Stimulated activated CD4-positive, alpha-beta T cell treated with anti-CD3 and anti-CD28 coated beads, Interleukin-4, amount 100 ng/mL, for 4 hours (primary cell): ENCODE measurements around the gene COL8A1.
"Not testable (repeated sequence)": the region's sequence is repeated elsewhere in the genome, so short reads cannot be mapped to it uniquely, and the experiment has no call there.

Source experiments
- DNase-seq, 2 experiments: peaks; one replicate each; pipeline ENCODE4 v3.0.0-alpha.2; 2020

COL8A1 gene

GRCh38 chr3:99638167-99638948 lies at the start of gene COL8A1:
Gene COL8A1, plus strand, starts transcription at chr3:99638594. Its CDS starts 152,089 bp downstream, at chr3:99790683.
- no peak for DNase-seq

GRCh38 chr3:99589168-99589567 lies 49.2 kb upstream of the COL8A1 start:
- not testable (repeated sequence) for DNase-seq

- DNase-seq: no peak
Measured at GRCh38 chr3:99599894-99600293, 38.5 kb upstream of the COL8A1 start.

- no peak for DNase-seq
Measured at GRCh38 chr3:99601515-99601914, 36.9 kb upstream of the COL8A1 start.

- no peak for DNase-seq
Measured at GRCh38 chr3:99602183-99602582, 36.2 kb upstream of the COL8A1 start.

- DNase-seq: no peak
Measured at GRCh38 chr3:99607151-99607550, 31.2 kb upstream of the COL8A1 start.

GRCh38 chr3:99614768-99615167 lies 23.6 kb upstream of the COL8A1 start:
- no peak for DNase-seq

GRCh38 chr3:99620077-99620767 lies 18.2 kb upstream of the COL8A1 start:
- no peak for DNase-seq

GRCh38 chr3:99620976-99621375 lies 17.4 kb upstream of the COL8A1 start:
- no peak for DNase-seq

GRCh38 chr3:99624496-99625236 lies 13.7 kb upstream of the COL8A1 start:
- no peak for DNase-seq

GRCh38 chr3:99625237-99625622 lies 13.2 kb upstream of the COL8A1 start:
- no peak for DNase-seq

- DNase-seq: no peak
Measured at GRCh38 chr3:99625643-99626416, 12.6 kb upstream of the COL8A1 start.

- no peak for DNase-seq
Measured at GRCh38 chr3:99626417-99626788, 12.0 kb upstream of the COL8A1 start.

- DNase-seq: no peak
Measured at GRCh38 chr3:99627062-99627826, 11.2 kb upstream of the COL8A1 start.

GRCh38 chr3:99630815-99631214 lies 7.6 kb upstream of the COL8A1 start:
- DNase-seq: no peak

GRCh38 chr3:99633887-99634558 lies 4.4 kb upstream of the COL8A1 start:
- DNase-seq: no peak

GRCh38 chr3:99634881-99635280 lies 3.5 kb upstream of the COL8A1 start:
- DNase-seq: no peak

- DNase-seq: no peak
Measured at GRCh38 chr3:99635348-99635747, 3.0 kb upstream of the COL8A1 start.

- DNase-seq: no peak
Measured at GRCh38 chr3:99637016-99637367, 1.4 kb upstream of the COL8A1 start.

- no peak for DNase-seq
Measured at GRCh38 chr3:99637368-99638111, 854 bp upstream of the COL8A1 start.

GRCh38 chr3:99639579-99639978 lies 1.2 kb downstream of the COL8A1 start:
- no peak for DNase-seq
